CD4-positive, alpha-beta memory T cell (primary cell): Measurements from ENCODE around the gene HVCN1. TPM values are rescaled to one million over a fixed set of nuclear protein-coding genes. Genes with fewer than 3 reads are reported as not detected.

Source experiments
- CTCF ChIA-PET: fragments of 350-600 bp; sonication (Branson Sonifier 250); formaldehyde crosslinking; loops from one replicate; lab custom pipeline; 2021; ENCODE audit warnings: inconsistent platforms; ENCODE audit not compliant: partially characterized antibody; lab: Charles Lee
- POLR2A ChIA-PET: fragments of 350-600 bp; sonication (Branson Sonifier 250); formaldehyde crosslinking; loops from one replicate; lab custom pipeline; 2021; ENCODE audit not compliant: partially characterized antibody; lab: Charles Lee
- DNase-seq, 5 donors: peaks; one replicate each; pipeline versions ENCODE4 v3.0.0 to v3.0.0-alpha.2; 2020 to 2022; ENCODE audit warnings: mixed read lengths in 1 of 5
- H3K27ac ChIP-seq: one replicate; pipeline ENCODE4 v1.7.0; 2013; ENCODE audit warnings: low read depth, low read length
- H3K27me3 ChIP-seq: 2 replicates; pipeline ENCODE4 v1.7.0; 2013; ENCODE audit warnings: mild to moderate bottlenecking, low read length, moderate library complexity; ENCODE audit not compliant: insufficient read depth
- H3K36me3 ChIP-seq: 2 replicates; pipeline ENCODE4 v1.7.0; 2013; ENCODE audit warnings: mild to moderate bottlenecking, low read length, moderate library complexity; ENCODE audit not compliant: insufficient read depth
- H3K4me1 ChIP-seq: 2 replicates; pipeline ENCODE4 v1.7.0; 2013; ENCODE audit warnings: mild to moderate bottlenecking, low read length, moderate library complexity; ENCODE audit not compliant: insufficient read depth
- H3K4me3 ChIP-seq, 2 donors: one replicate each; pipeline ENCODE4 v1.7.0; 2013; ENCODE audit warnings: low read length in 2 of 2, mild to moderate bottlenecking in 1 of 2
- H3K9me3 ChIP-seq, 2 donors: one replicate each; pipeline ENCODE4 v1.7.0; 2013; ENCODE audit warnings: low read length in 2 of 2, control low read depth in 1 of 2; ENCODE audit not compliant: control insufficient read depth in 1 of 2
- H3K27ac Mint-ChIP-seq, 7 donors: one replicate each; pipeline ENCODE4 v1.8.0; 2020 to 2021; ENCODE audit warnings: mixed read lengths in 7 of 7, mild to moderate bottlenecking in 6 of 7, inconsistent platforms in 3 of 7, moderate library complexity in 3 of 7
- H3K27me3 Mint-ChIP-seq, 2 donors: one replicate each; pipeline ENCODE4 v1.8.0; 2020 to 2021; ENCODE audit warnings: mixed read lengths in 2 of 2
- H3K36me3 Mint-ChIP-seq, 2 donors: one replicate each; pipeline ENCODE4 v1.8.0; 2020 to 2021; ENCODE audit warnings: mixed read lengths in 2 of 2, inconsistent platforms in 1 of 2, mild to moderate bottlenecking in 1 of 2
- H3K4me1 Mint-ChIP-seq, 4 donors: one replicate each; pipeline ENCODE4 v1.8.0; 2020 to 2021; ENCODE audit warnings: mixed read lengths in 4 of 4, mild to moderate bottlenecking in 1 of 4
- H3K4me3 Mint-ChIP-seq, 8 donors: one replicate each; pipeline ENCODE4 v1.8.0; 2020 to 2021; ENCODE audit warnings: mixed read lengths in 8 of 8, mild to moderate bottlenecking in 7 of 8, moderate library complexity in 6 of 8, inconsistent platforms in 3 of 8
- H3K9me3 Mint-ChIP-seq, 8 donors: one replicate each; pipeline ENCODE4 v1.8.0; 2020 to 2021; ENCODE audit warnings: mixed read lengths in 8 of 8, mild to moderate bottlenecking in 5 of 8, inconsistent platforms in 3 of 8, moderate library complexity in 1 of 8
- intact Hi-C: fragments of 100-400 bp; cut with micrococcal nuclease; formaldehyde crosslinking; loops from one replicate; pipeline ENCODE4 v1.15.1; 2023
- polyA plus RNA-seq, 2 donors: library from polyadenylated mRNA; unstranded; fragments of 300-500 nt; fragmentation: Illumina TruSeq; gene quantifications; one replicate each; pipeline ENCODE4 v1.2.3, GENCODE V29; 2021
- total RNA-seq, 2 experiments: library from RNA; stranded (reverse); gene quantifications; one replicate each; pipeline ENCODE4 v1.2.3, GENCODE V29; 2021

HVCN1 gene
- total and polyA plus RNA-seq, 4 experiments from 2014 or later = 6.4 to 16.4 (median 7.6) TPM

DNA sequence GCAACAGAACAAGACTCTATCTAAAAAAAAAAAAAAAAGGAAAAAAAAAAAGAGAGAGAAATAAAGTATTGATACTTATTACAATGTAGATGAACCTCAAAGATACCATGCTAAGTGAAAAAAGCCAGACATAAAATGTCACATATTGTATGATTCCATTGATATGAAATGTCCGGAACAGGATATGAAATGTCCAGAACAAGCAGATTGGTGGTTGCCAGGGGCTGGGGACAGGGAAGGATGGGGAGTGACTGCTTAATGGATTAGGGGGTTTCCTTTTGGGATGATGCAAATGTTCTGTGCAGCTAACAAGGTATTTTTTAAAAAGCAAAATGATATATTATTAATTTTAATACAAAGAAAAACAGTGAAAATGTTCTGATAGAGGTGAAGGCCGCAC lies 5.0 kb downstream of the HVCN1 start:
- POLR2A ChIA-PET = no interaction called here

DNA sequence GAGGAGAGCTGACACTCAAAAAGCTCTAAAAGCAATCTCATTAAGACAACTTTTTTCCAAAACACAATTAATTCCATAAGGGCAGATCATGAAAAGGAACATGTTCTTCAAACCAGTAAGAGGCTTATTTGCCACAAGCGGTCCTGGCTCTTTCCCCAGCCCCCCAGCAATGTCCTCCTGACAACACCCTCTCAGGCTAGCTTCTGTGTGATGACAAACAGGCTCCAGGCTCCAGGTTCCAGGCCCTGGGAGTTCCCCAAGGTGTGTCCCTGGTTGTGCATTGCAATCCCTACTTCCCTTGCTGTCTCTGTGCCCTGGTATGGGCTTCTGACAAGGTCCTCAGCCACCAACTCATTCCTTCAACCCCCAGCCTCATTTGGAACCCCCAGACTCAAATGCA lies 8.9 kb downstream of the HVCN1 start:
- Mint-ChIP-seq H3K27ac (peak overlapping the region in 3 of 7 donors; percentile 1 to 20 (median 10)), H3K27me3 (no peaks in the 10 kb centered on the region), H3K4me3 (peak overlapping the region in 1 of 8 donors; percentile 36), H3K36me3 (peaks cover 7 to 10% of the 10 kb centered on the region in 2 donors), H3K9me3 (peaks cover 0 to 3% (median 0%) of the 10 kb centered on the region in 8 donors), H3K4me1 (peaks cover 11 to 29% (median 18%) of the 10 kb centered on the region in 4 donors)
- ChIA-PET CTCF (no interaction called here), POLR2A (interaction anchor here (1.1 kb wide), 1 partner anchor 10 kb away, joined by 3 read pairs; no protein-coding TSS in a partner anchor)
- Histone ChIP-seq H3K9me3 (no peaks in the 10 kb centered on the region), H3K27ac (no peak overlapping the region), H3K36me3 (no peaks in the 10 kb centered on the region), H3K4me3 (no peak overlapping the region), H3K4me1 (peaks cover 22% of the 10 kb centered on the region), H3K27me3 (no peaks in the 10 kb centered on the region)
- DNase-seq = no peak
- intact Hi-C loops = no loop called here

More for the DNA sequence above, 5.0 kb downstream of the HVCN1 start:
- CTCF ChIA-PET = no interaction called here
- no peak overlapping the region for H3K27ac Mint-ChIP-seq
- Histone ChIP-seq H3K4me3 (no peak overlapping the region), H3K27ac (no peak overlapping the region), H3K27me3 (no peaks in the 10 kb centered on the region), H3K9me3 (no peaks in the 10 kb centered on the region), H3K4me1 (peaks cover 12% of the 10 kb centered on the region), H3K36me3 (no peaks in the 10 kb centered on the region)
- H3K9me3 Mint-ChIP-seq = peaks cover 0 to 4% (median 0%) of the 10 kb centered on the region in 8 donors
- peaks cover 0 to 5% of the 10 kb centered on the region in 2 donors for H3K27me3 Mint-ChIP-seq
- peaks cover 4 to 24% of the 10 kb centered on the region in 2 donors for H3K36me3 Mint-ChIP-seq
- peaks cover 5 to 38% (median 15%) of the 10 kb centered on the region in 4 donors for H3K4me1 Mint-ChIP-seq
- intact Hi-C loops = no loop called here
- peak overlapping the region in 1 of 8 donors; percentile 65 for H3K4me3 Mint-ChIP-seq
- DNase-seq = no peak

DNA sequence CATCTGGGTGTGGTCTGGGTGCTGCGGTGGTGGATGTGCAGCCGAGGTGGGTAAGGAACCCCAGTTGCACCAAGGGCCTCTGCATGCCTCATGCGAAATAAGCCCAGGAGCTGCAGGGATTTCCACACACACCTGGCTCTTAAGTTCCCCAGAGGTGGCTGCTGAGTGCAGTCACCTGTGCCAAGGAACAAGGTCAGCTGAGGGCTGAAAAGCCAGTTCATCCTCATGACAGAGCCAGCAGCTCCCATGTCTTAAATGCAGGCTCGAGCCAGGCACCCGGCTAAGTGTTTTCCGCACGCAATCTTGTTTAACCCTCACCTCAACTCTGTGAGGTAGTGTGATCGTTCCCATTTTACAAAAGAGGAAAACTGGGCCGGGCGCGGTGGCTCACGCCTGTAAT lies 9.7 kb downstream of the HVCN1 start:
- H3K9me3 ChIP-seq = no peaks in the 10 kb centered on the region
- Mint-ChIP-seq H3K27ac (no peak overlapping the region), H3K27me3 (no peaks in the 10 kb centered on the region), H3K4me3 (no peak overlapping the region), H3K4me1 (peaks cover 12 to 25% (median 18%) of the 10 kb centered on the region in 4 donors), H3K9me3 (peaks cover 0 to 7% (median 4%) of the 10 kb centered on the region in 8 donors), H3K36me3 (peaks cover 7 to 12% of the 10 kb centered on the region in 2 donors)
- CTCF ChIA-PET = no interaction called here
- no peak for DNase-seq
- no peaks in the 10 kb centered on the region for H3K36me3 ChIP-seq
- no peaks in the 10 kb centered on the region for H3K27me3 ChIP-seq
- H3K4me1 ChIP-seq = peaks cover 22% of the 10 kb centered on the region
- H3K27ac ChIP-seq = no peak overlapping the region
- POLR2A ChIA-PET = no interaction called here
- intact Hi-C loops = no loop called here
- no peak overlapping the region for H3K4me3 ChIP-seq

DNA sequence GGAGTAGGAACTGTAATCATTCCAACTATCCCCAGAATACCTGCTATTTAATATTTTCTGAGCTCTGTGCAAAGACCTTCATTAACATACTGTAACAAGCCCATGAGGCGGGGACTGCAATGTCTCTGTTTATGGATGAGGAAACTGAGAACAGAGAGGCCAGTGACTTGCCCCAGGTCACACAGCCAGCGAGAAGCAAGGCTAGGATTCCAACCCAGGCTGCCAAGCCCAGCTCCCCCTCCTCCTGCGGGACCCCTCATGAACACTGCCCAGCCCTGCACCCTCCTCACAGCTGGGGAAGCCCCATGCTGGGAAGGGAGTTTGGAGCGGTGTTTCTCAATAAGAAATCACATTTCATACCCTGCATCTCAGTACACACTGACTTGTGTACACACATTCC lies 10.9 kb downstream of the HVCN1 start:
- ChIA-PET CTCF (interaction anchor here (1.1 kb wide), 1 partner anchor 20 kb away, joined by 3 read pairs; no protein-coding TSS in a partner anchor), POLR2A (no interaction called here)
- Histone ChIP-seq H3K27me3 (no peaks in the 10 kb centered on the region), H3K9me3 (no peaks in the 10 kb centered on the region), H3K4me3 (no peak overlapping the region), H3K4me1 (peaks cover 22% of the 10 kb centered on the region), H3K36me3 (no peaks in the 10 kb centered on the region), H3K27ac (no peak overlapping the region)
- DNase-seq = no peak
- H3K4me3 Mint-ChIP-seq = peak overlapping the region in 6 of 8 donors; percentile 20 to 81 (median 48)
- H3K27me3 Mint-ChIP-seq = no peaks in the 10 kb centered on the region
- H3K4me1 Mint-ChIP-seq = peaks cover 12 to 25% (median 18%) of the 10 kb centered on the region in 4 donors
- peaks cover 0 to 8% (median 4%) of the 10 kb centered on the region in 8 donors for H3K9me3 Mint-ChIP-seq
- intact Hi-C loops = no loop called here
- peaks cover 9% of the 10 kb centered on the region in 2 donors for H3K36me3 Mint-ChIP-seq
- H3K27ac Mint-ChIP-seq = peak overlapping the region; percentile 63 to 92 (median 83)

DNA sequence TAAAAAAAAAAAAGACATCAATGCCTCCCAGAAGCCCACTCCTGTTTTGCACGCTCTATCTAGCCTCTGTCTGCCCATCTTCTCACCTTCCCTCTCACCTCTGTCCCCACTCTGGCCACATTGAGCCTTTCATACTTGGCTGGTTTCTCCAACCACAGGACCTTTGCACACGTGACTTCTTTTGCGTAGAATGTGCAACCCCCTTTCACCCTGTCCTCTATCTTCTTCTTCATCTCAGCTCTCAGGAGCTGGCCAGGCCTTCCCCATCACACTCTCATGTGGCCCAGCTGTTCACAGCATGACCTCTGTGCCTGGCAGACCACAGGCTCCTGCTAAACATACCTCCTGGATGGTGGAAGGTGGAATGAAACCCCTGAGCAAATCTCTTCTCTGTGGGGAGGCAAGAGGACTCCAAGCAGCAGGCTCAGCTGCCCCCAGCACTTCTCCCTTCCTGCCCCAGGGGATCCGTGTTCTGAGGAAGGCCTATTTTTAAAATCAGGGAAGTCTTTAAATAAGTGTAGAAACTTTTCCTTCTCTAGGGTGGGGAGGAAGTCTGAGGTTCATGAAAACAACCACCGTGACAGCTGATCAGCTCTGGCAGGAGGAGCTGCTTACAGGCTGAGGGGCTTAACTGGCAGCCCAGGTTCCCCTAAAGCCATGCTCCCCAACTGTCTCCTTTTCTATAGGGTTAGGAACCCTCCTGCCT lies 11.6 kb downstream of the HVCN1 start:
- H3K27me3 ChIP-seq = no peaks in the 10 kb centered on the region
- H3K36me3 ChIP-seq = no peaks in the 10 kb centered on the region
- POLR2A ChIA-PET = no interaction called here
- peak overlapping the region; percentile 63 to 92 (median 83) for H3K27ac Mint-ChIP-seq
- peaks cover 12 to 25% (median 18%) of the 10 kb centered on the region in 4 donors for H3K4me1 Mint-ChIP-seq
- no peak overlapping the region for H3K4me3 ChIP-seq
- peak overlapping the region in 7 of 8 donors; percentile 20 to 81 (median 45) for H3K4me3 Mint-ChIP-seq
- peaks cover 9 to 12% of the 10 kb centered on the region in 2 donors for H3K36me3 Mint-ChIP-seq
- no peak for DNase-seq
- no peaks in the 10 kb centered on the region for H3K9me3 ChIP-seq
- CTCF ChIA-PET = interaction anchor here (1.1 kb wide), 1 partner anchor 19 kb away, joined by 3 read pairs; no protein-coding TSS in a partner anchor
- H3K27me3 Mint-ChIP-seq = no peaks in the 10 kb centered on the region
- no peak overlapping the region for H3K27ac ChIP-seq
- peaks cover 0 to 8% (median 4%) of the 10 kb centered on the region in 8 donors for H3K9me3 Mint-ChIP-seq
- intact Hi-C loops = no loop called here
- peaks cover 22% of the 10 kb centered on the region for H3K4me1 ChIP-seq

DNA sequence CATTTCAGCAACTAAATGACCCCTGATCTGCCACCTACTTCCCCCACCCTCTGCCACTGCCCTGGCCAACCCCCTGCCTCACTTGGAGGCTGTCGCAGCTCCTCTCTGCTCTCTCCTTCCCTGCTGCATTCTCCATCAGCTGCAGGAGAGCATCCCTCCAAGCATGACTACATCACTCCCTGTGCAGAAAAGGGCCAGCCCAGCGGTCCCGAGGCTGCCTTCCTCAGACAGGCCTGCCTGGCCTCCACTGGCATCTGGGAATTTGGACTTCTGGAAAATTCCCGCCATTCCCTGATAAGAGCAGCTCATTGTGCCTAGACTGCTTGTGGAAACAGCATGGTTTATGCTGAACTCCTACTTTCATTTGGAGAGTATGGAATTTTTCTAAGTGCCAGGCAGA lies 12.7 kb downstream of the HVCN1 start:
- peak overlapping the region in 2 of 7 donors; percentile 43 to 52 for H3K27ac Mint-ChIP-seq
- POLR2A ChIA-PET = no interaction called here
- CTCF ChIA-PET = no interaction called here
- DNase-seq = no peak
- peaks cover 12 to 26% (median 17%) of the 10 kb centered on the region in 4 donors for H3K4me1 Mint-ChIP-seq
- H3K4me3 Mint-ChIP-seq = no peak overlapping the region
- no peak overlapping the region for H3K27ac ChIP-seq
- intact Hi-C loops = no loop called here
- H3K4me1 ChIP-seq = peaks cover 22% of the 10 kb centered on the region
- peaks cover 5 to 12% of the 10 kb centered on the region in 2 donors for H3K36me3 Mint-ChIP-seq
- H3K4me3 ChIP-seq = no peak overlapping the region
- H3K36me3 ChIP-seq = no peaks in the 10 kb centered on the region
- no peaks in the 10 kb centered on the region for H3K9me3 ChIP-seq
- no peaks in the 10 kb centered on the region for H3K27me3 Mint-ChIP-seq
- H3K27me3 ChIP-seq = no peaks in the 10 kb centered on the region
- peaks cover 0 to 8% (median 4%) of the 10 kb centered on the region in 8 donors for H3K9me3 Mint-ChIP-seq

DNA sequence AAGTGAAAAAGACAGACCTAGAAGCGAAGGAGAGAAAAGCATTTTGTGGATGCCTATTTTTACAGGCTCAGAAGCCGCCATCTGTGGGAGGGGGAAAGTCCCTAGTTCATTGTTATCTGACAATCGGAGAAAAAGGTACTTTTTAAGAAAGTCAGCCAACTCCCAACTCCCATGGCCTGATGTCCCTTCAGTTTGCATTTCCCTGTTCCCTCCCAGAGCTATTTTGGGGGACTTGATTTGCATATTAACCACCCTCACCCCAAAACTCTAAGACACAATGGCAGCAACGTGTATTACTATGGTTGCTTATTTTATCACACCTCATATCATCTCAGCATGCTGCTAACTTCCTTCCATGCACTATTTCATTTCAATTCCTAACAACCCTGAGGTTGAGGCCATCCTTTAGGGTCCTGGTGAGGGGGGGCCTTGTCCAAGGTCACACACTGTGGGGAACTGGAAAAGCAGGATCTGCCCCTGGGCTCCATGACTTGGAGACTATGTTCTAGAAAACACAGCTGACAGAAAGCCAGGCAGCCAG lies 18.7 kb downstream of the HVCN1 start:
- peaks cover 3 to 29% (median 16%) of the 10 kb centered on the region in 8 donors for H3K9me3 Mint-ChIP-seq
- ChIA-PET CTCF (no interaction called here), POLR2A (no interaction called here)
- H3K27ac Mint-ChIP-seq = peak overlapping the region; percentile 58 to 90 (median 73)
- intact Hi-C loops = no loop called here
- peaks cover 20% of the 10 kb centered on the region for H3K4me1 ChIP-seq
- H3K27me3 Mint-ChIP-seq = no peaks in the 10 kb centered on the region
- peak overlapping the region in 7 of 8 donors; percentile 8 to 73 (median 45) for H3K4me3 Mint-ChIP-seq
- H3K27ac ChIP-seq = no peak overlapping the region
- H3K9me3 ChIP-seq = no peaks in the 10 kb centered on the region
- no peak overlapping the region for H3K4me3 ChIP-seq
- peaks cover 25 to 39% of the 10 kb centered on the region in 2 donors for H3K36me3 Mint-ChIP-seq
- no peaks in the 10 kb centered on the region for H3K27me3 ChIP-seq
- peak in 1 of 5 donors; percentile 43 for DNase-seq
- H3K36me3 ChIP-seq = no peaks in the 10 kb centered on the region
- H3K4me1 Mint-ChIP-seq = peaks cover 16 to 28% (median 23%) of the 10 kb centered on the region in 4 donors
